ENCODE data around the gene FRS2.

GRCh38 chr12:69447892-69448291 lies 22.3 kb upstream of the FRS2 start:
- no peak for TF ChIP-seq CTCF (IDR thresholded peaks at IDR 0.05)
- TF ChIP-seq POLR2A (IDR thresholded peaks at IDR 0.05): no peak
